ENCODE measurements around the gene PCCB.

GRCh38 chr3:136291302-136291701 is 41.2 kb downstream of the PCCB start:
- TF ChIP-seq CTCF (conservative IDR thresholded peaks at IDR 0.05) (no peak), ZFX (IDR thresholded peaks at IDR 0.05) (no peak)
